GM19193 (cell line): Measurements from ENCODE around the gene UGT1A7.

Source experiments
- POLR2A ChIP-seq: IDR thresholded peaks from 4 replicates; pipeline ENCODE4 v1.6.1; 2011; ENCODE audit not compliant: insufficient read depth, insufficient read length; ENCODE audit errors: extremely low read depth

The UGT1A7 gene

GRCh38 chr2:233699424-233700027 lies 17.8 kb downstream of the UGT1A7 start:
- TF ChIP-seq POLR2A, result no peak

GRCh38 chr2:233700028-233700635 lies 18.4 kb downstream of the UGT1A7 start:
- TF ChIP-seq POLR2A, result no peak

GRCh38 chr2:233702238-233702637 lies 20.5 kb downstream of the UGT1A7 start:
- TF ChIP-seq POLR2A, result no peak

GRCh38 chr2:233705911-233706506 lies 24.3 kb downstream of the UGT1A7 start:
- TF ChIP-seq POLR2A, result no peak

GRCh38 chr2:233706720-233707119 lies 25.0 kb downstream of the UGT1A7 start:
- no peak for TF ChIP-seq POLR2A

GRCh38 chr2:233707940-233708644 lies 26.4 kb downstream of the UGT1A7 start:
- no peak for TF ChIP-seq POLR2A

GRCh38 chr2:233708942-233709341 lies 27.2 kb downstream of the UGT1A7 start:
- no peak for TF ChIP-seq POLR2A

GRCh38 chr2:233711312-233712008 lies 29.8 kb downstream of the UGT1A7 start:
- TF ChIP-seq POLR2A, result no peak

- TF ChIP-seq POLR2A, result no peak
Measured at GRCh38 chr2:233712611-233713261, 31.0 kb downstream of the UGT1A7 start, which contains the start of gene UGT1A5. Gene UGT1A5 (plus strand): TSS chr2:233712907. CDS start chr2:233712992, 85 bp downstream.

- TF ChIP-seq POLR2A, result no peak
Measured at GRCh38 chr2:233713262-233713615, 31.5 kb downstream of the UGT1A7 start.

- no peak for TF ChIP-seq POLR2A
Measured at GRCh38 chr2:233714121-233714520, 32.4 kb downstream of the UGT1A7 start.

- no peak for TF ChIP-seq POLR2A
Measured at GRCh38 chr2:233718552-233718951, 36.9 kb downstream of the UGT1A7 start, which contains the start of gene UGT1A4. Gene UGT1A4 (plus strand): TSS chr2:233718736. CDS start chr2:233718821, 85 bp downstream.

GRCh38 chr2:233728723-233729301 lies 47.1 kb downstream of the UGT1A7 start, which contains the start of gene UGT1A3:
Gene UGT1A3 (plus strand): TSS chr2:233729042. CDS start chr2:233729127, 85 bp downstream.
- TF ChIP-seq POLR2A, result no peak

- TF ChIP-seq POLR2A, result no peak
Measured at GRCh38 chr2:233740870-233741269, 59.2 kb downstream of the UGT1A7 start.
